K562 (cell line): Measurements from ENCODE around the gene TMEM59. TPM values are rescaled to one million over a fixed set of nuclear protein-coding genes. Genes with fewer than 3 reads are reported as not detected.

Experiments used
- CBX1 ChIP-seq: sonication (generic); IDR thresholded peaks from 2 replicates; pipeline ENCODE4 v1.6.1; 2016; ENCODE audit warnings: antibody characterized with exemption, low read depth, mild to moderate bottlenecking
- ETV6 ChIP-seq, 3 experiments: fragments of 150-350 bp in 1 of 3; sonication (generic) in 1 of 3; formaldehyde crosslinking in 1 of 3; IDR thresholded peaks; 2 replicates each; pipeline versions ENCODE4 v1.6.1 to v1.8.0; 2014 to 2022; ENCODE audit warnings: borderline replicate concordance in 2 of 3, low read depth in 2 of 3, antibody characterized with exemption in 1 of 3, low read length in 1 of 3, mild to moderate bottlenecking in 1 of 3, missing genetic modification reagents in 1 of 3
- HMGXB4 ChIP-seq: sonication (generic); formaldehyde crosslinking; IDR thresholded peaks from 2 replicates; pipeline ENCODE4 v1.8.1; 2023; ENCODE audit warnings: mild to moderate bottlenecking, missing genetic modification reagents
- NCOA1 ChIP-seq: fragments of 450-650 bp; IDR thresholded peaks from 2 replicates; pipeline ENCODE4 v1.6.1; 2016; ENCODE audit warnings: low read depth
- PHF21A ChIP-seq: fragments of 450-650 bp; IDR thresholded peaks from 2 replicates; pipeline ENCODE4 v1.6.1; 2017; ENCODE audit warnings: low read depth, borderline replicate concordance
- RBBP5 ChIP-seq: fragments of 200-600 bp; sonication (generic); IDR thresholded peaks from 2 replicates; pipeline ENCODE4 v1.6.1; 2012; ENCODE audit warnings: borderline replicate concordance, mild to moderate bottlenecking, low read length, control low read depth, inconsistent platforms; ENCODE audit not compliant: insufficient read depth, poor library complexity, severe bottlenecking
- TCF3 ChIP-seq: sonication (generic); formaldehyde crosslinking; IDR thresholded peaks from 2 replicates; pipeline ENCODE4 v1.4.0; 2020; ENCODE audit warnings: mild to moderate bottlenecking, missing genetic modification reagents
- TEAD1 ChIP-seq, 2 experiments: fragments of 450-650 bp in 1 of 2; sonication (generic) in 1 of 2; formaldehyde crosslinking; IDR thresholded peaks; 2 replicates each; pipeline versions ENCODE4 v1.4.0 to v1.8.0; 2020 to 2022; ENCODE audit warnings: mild to moderate bottlenecking in 2 of 2, missing genetic modification reagents in 1 of 2
- ZNF407 ChIP-seq: fragments of 450-650 bp; IDR thresholded peaks from 2 replicates; pipeline ENCODE4 v1.6.1; 2016; ENCODE audit warnings: low read depth
- polyA plus RNA-seq, 8 experiments: library from polyadenylated mRNA; depleted of rRNA in 4 of 8; stranded (reverse) in 5 of 8; unstranded in 3 of 8; fragments of >200 nt; fragmentation: Nextera tagmentation in 2 of 8; fragmentation: Illumina TruSeq in 1 of 8; extraction: Ambion mirVana in 2 of 8; extraction: Trizol in 1 of 8; gene quantifications; 2 replicates each; pipeline versions ENCODE4 v1.2.1 to v1.2.3, GENCODE V29; 2011 to 2014; ENCODE audit warnings: inconsistent platforms in 1 of 8, missing spikeins in 1 of 8
- total RNA-seq, 7 experiments: library from RNA; depleted of rRNA in 6 of 7; stranded (reverse); fragments of >200 nt in 6 of 7; fragmentation: Illumina TruSeq in 2 of 7; extraction: Trizol in 2 of 7; gene quantifications; 2 replicates each; pipeline versions ENCODE4 v1.2.1 to v1.2.3, GENCODE V29; 2011 to 2021; ENCODE audit warnings: low replicate concordance in 1 of 7
- TF ChIP-seq, protein P1 (sequence below), 2 experiments: fragments of 450-650 bp in 1 of 2; sonication (generic) in 1 of 2; formaldehyde crosslinking in 1 of 2; IDR thresholded peaks in 1 of 2; conservative IDR thresholded peaks in 1 of 2; 2 replicates each; pipeline versions ENCODE4 v1.6.1 to v1.8.1; 2016 to 2023; ENCODE audit warnings: mild to moderate bottlenecking in 2 of 2, moderate library complexity in 2 of 2, inconsistent platforms in 1 of 2, missing genetic modification reagents in 1 of 2
- TF ChIP-seq, protein P2 (sequence below): sonication (generic); formaldehyde crosslinking; IDR thresholded peaks from 2 replicates; pipeline ENCODE4 v1.8.0; 2022; ENCODE audit warnings: mild to moderate bottlenecking, missing genetic modification reagents

TMEM59 gene
- total and polyA plus RNA-seq, 9 of the 15 experiments (the other 6 are each of a cell fraction or from before 2014, with no cell fraction given), result 93.1 to 316 (median 151) TPM

DNA sequence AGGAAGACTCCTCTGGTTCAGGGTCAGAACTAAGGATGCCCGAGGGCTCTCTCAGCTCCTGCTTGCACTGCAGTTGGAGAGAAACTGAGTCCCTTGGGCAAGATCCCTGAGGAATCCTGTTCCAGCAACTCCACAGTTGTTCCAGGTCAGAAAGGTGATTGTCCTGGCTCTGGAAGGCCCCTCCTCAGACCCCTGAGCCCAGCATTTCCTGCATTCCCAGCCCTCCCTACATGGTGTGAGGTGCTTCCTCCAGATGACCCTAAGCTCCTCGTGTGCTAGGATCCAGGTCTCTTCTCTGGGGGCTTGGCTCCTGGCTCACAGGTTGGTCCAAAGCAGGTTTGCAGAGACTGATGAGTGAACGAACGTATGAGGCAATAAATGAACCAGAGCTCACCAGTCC is 46.5 kb downstream of the TMEM59 start (continued):
- TF ChIP-seq TCF3 (CRISPR knock-in tag), result no peak
- TF ChIP-seq NCOA1, result no peak
- TF ChIP-seq CBX1, result no peak
- TF ChIP-seq HMGXB4, result no peak
- TF ChIP-seq, protein P1, sequence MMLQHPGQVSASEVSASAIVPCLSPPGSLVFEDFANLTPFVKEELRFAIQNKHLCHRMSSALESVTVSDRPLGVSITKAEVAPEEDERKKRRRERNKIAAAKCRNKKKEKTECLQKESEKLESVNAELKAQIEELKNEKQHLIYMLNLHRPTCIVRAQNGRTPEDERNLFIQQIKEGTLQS (IDR thresholded peaks at IDR 0.05), result no peak
- TF ChIP-seq, protein P1 (CRISPR knock-in tag; conservative IDR thresholded peaks at IDR 0.05), result no peak
- no peak for TF ChIP-seq TEAD1 (CRISPR knock-in tag; IDR thresholded peaks at IDR 0.05)
- TF ChIP-seq ETV6 (IDR thresholded peaks at IDR 0.05; ENCODE audit: borderline replicate concordance in 1 of 2, low read depth in 2 of 2, low read length in 1 of 2), result no peak
- no peak for TF ChIP-seq ETV6 (CRISPR knock-in tag; IDR thresholded peaks at IDR 0.05; ENCODE audit: borderline replicate concordance)
- no peak for TF ChIP-seq RBBP5
- no peak for TF ChIP-seq PHF21A
- TF ChIP-seq, protein P2, sequence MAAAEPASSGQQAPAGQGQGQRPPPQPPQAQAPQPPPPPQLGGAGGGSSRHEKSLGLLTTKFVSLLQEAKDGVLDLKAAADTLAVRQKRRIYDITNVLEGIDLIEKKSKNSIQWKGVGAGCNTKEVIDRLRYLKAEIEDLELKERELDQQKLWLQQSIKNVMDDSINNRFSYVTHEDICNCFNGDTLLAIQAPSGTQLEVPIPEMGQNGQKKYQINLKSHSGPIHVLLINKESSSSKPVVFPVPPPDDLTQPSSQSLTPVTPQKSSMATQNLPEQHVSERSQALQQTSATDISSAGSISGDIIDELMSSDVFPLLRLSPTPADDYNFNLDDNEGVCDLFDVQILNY, result no peak
- TF ChIP-seq ZNF407, result no peak
- TF ChIP-seq, all 486 proteins: peak for 0
